IPS-11a (cell line): Measurements from ENCODE around the gene ZSCAN30.
A peak's percentile ranks its signal among the peaks of the same experiment; 100 is the strongest.

Source experiments
- H3K4me3 ChIP-seq: one replicate; pipeline ENCODE4 v1.5.1; 2013; ENCODE audit warnings: low read depth, low read length, control low read depth

The ZSCAN30 gene

DNA sequence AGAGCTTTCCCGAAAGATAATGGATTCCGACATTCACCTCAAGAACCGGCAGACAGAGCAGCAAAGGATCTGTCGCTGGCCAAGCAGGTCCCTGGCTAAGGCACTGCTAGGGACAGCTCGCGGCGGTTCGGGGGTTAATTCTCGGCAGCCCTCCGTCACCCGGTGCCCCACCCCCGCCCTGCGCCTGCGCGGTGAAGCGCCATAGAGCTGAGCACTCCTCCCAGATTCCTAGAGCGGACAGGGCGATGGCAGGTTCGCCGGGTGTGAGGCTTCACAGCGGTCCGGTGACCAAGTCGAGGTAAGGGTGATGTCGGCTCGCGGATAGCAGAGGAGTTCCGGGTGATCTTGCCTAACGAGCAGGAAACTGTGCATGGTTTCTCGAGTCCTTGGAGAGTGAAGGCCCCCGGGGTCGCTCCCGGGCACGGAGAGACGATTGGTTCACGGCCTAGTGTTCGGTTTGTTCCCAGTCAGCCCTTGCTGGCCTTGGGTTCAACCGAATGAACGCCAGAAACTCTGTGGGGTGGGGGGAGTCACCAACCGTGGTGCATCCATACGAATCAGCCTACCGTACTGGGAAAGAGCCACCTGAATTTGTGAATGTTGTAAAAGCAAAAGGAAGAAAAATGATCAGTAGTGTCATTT, at the start of gene ZSCAN30:
ZSCAN30 (minus strand) TSS at position 136 of the 642 bp plus-strand sequence. CDS start 25,877 bp downstream, outside the sequence.
- peak within 1 kb of the TSS; percentile 83 for H3K4me3 ChIP-seq

DNA sequence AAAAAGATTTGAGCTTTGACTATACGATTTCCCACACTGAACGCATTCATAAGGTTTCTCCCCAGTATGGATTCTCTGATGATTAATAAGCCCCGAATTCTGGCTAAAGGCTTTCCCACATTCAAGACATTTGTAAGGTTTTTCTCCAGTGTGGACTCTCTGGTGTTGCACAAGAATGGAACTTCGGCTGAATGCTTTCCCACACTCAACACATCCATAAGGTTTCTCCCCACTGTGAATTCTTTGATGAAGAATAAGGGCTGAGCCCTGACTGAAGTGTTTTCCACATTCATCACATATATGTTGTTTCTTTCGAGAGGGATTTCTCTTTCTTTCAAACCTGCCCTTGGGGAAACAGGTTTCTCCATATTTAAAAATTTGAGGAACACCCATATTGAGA, 47.3 kb upstream of the ZSCAN30 start:
- no peak overlapping the region for H3K4me3 ChIP-seq

DNA sequence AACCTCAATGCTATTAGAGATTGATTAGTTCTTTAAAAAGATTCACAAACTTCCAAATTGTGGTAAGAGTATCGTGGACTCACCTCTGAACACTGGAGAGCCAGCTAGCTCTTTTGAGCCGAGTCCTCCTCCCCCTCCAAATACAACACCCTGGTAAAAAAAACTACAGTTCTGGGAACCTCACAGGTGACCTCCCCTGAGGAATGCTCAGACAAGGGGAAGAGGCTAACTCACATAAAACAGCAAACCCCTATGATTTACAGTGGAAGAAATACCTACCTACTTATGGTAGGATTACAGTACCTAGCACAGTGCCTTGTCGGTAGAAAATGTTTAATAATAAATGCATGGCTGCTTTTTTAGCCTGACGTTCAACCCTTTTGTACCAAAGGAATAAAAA, 45.8 kb upstream of the ZSCAN30 start:
- no peak overlapping the region for H3K4me3 ChIP-seq

DNA sequence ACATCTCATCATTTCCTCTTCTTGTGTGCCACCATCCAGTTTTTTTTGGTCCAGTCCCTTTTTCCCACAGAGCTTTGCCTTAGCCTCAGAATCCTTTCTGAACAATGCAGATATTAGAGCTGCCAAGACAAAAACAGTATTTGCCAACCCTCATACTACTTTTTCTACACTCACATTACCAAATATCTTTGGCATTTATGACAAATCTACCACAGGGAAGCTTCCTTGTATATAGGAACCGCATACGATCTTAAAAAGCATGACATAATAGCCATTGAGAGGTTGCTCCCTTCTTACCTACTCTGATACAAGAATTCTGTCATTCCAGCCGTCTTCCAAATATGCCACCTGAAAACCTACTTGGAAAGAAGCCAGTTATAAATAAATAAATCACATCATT, 44.8 kb upstream of the ZSCAN30 start:
- no peak overlapping the region for H3K4me3 ChIP-seq

DNA sequence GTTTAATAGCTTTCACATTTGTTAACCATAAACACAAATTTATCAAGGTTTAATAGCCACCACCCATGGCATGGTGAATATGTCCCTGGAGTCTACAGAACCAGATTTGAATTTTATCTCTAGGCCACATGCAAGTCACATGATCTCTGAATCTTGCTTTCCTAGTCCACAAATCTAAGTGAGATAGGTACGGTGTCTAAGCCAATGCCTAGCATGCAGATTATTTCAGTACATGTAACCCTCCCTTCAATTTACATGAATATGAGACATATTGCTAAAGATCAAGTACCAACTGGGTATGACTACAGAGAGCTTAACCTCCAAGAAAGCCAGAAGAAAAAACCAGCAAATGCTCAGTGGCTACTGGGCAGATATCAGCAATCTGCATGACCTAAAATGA, 44.2 kb upstream of the ZSCAN30 start:
- no peak overlapping the region for H3K4me3 ChIP-seq

DNA sequence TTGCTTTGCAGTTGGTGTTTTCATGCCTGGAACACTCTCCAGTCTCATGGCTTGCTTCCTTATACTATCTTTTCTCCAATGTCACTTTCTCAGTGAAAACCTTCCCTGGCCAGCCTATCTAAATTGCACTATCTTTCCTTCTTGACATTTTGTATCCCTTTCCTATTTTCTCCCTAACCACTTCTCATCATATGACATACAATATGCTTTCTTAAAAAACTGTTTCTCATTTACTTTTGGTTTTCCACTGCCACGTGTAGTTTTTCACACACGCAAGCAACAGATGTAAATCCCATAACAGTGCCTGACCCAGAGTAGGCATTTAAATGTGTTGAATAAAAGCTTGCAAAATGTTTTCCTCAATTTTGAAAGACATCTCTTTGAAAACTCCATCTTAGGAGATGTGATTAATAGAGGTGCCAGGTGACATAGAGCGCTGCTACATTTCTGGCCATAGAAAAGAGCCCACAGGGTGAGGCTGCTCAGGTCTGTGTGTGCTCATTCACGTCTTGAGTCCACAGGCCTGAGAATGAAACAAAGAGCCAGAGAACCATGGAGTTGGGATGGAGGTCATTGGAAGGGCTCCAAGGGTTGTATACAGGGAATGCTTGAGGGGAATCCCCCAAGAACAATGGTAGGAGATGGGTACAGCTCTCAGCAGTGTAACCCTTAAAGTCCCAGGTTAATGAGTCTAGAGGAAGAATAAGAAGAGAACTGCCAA, 41.5 kb upstream of the ZSCAN30 start:
- no peak overlapping the region for H3K4me3 ChIP-seq

DNA sequence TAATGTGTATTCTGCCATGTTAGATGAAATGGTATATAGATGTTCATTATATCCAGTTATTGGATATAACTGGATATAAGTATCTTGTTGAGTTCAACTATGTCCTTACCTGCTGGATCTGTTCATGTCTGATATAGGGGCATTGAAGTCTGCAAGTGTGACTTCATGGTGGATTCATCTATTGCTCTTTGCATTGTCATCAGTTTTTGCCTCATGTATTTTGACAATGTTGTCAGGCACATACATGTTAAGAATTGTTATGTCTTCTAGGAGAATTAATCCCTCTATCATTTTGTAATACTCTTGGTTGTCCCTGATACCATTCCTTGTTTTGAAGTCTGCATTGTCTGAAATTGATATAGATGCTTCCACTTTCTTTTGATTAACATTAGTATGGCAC, 38.8 kb upstream of the ZSCAN30 start:
- no peak overlapping the region for H3K4me3 ChIP-seq

DNA sequence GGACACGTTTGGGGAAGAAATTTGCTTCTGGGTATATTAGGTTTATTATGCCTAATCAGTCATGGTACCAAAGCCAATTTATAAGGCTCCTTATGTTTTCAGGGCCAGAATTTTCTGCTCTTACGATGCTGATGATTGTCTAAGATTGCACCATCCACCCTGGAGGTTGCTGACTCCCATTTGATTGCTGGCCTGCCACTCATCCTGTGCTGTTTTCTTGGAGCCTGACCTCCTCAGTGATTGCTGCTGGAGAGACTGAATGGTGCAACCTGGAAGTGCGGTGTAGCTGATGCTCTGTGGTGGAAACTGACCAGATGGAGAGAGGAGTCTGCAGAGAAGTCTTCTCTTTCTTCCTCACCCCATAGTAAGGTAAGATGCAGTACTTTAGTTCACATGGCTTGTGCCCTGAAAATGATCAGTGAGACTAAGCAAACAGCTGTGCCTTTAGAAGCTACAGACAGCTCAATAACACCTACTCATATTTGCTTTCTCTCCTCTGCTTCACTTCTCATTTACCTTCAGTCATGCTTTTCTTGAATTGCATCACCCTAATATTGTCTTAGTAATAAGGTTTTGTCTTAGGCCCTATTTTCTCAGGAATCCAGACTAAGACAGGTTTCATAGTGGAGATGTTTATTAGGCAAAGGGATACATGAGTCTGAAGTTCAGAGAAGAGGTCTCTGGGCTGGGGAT, 36.8 kb upstream of the ZSCAN30 start:
- no peak overlapping the region for H3K4me3 ChIP-seq

DNA sequence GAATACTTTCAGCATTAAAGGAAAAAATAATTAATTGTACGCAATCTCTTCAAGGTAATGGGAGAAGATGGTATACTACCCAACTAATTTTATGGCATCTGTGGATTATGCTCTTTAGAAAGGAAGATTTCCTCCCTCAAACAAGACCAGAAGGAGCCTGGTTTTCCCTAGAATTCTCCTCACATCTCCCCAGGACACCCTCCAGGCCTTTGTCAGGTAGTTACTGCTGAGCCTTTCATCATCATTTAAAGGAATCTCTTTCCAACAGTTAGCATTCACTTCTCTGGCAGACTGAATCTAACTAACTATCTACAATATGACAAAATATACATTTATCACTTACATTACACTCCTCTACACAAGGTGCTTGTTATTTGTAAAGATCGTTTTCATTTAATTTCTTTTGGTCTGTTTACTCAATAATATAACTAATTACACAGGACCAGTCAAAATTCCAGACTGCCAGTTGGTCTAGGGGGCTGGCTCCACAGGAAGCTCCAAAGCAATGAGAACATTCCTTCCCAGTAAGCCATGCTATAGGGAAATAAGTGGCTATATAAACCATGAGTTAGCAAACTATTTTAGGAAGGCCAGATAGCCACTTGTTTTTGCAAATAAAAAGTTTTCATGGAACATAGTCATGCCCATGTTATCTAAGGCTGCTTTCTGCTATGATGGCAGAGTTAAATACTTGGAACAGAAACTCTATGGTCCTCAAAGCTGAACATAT, 35.1 kb upstream of the ZSCAN30 start:
- H3K4me3 ChIP-seq, result no peak overlapping the region

DNA sequence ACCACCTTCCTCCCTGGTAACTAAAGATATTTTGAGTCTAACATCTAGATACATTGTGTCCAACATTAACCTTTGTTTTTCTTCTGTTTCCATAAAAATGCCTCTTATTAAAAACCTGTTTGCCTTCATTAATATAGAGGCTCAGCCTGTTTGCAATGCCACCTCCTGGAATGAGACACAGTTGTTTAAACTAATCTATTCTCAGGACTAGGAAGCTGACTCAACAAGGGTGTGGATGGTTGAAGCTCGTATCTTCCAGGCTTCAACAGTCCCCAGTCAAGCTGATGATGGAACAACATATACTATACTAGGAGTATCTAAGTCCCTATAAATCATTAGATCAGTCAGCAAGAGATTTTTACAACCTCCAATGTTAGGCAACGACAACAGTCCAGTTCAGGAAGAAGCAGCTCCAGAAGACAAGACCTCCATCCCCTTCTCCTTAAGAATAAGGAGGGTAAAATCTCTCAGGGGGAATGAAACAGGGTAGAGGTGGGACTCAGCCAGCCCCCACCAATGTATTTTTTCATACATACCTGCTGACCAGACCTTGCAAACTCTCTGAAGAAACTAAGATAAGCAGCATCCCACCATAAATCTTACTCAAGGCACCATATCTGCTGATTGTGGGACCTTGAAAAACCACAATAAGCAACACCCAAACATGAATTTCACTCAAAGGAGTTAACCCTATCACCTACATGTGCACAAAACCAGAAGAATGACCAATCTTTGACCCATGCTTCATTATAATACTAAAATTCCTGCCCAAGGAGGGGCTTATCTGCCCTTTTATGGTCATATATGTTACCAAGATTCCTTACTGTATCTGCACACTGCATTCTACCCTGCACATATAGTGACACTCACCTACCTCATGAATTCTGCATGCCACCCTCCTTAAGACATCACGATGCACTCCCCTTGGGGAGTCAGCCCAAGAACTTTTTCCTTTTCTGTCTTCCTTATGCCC, 32.7 kb upstream of the ZSCAN30 start:
- no peak overlapping the region for H3K4me3 ChIP-seq

DNA sequence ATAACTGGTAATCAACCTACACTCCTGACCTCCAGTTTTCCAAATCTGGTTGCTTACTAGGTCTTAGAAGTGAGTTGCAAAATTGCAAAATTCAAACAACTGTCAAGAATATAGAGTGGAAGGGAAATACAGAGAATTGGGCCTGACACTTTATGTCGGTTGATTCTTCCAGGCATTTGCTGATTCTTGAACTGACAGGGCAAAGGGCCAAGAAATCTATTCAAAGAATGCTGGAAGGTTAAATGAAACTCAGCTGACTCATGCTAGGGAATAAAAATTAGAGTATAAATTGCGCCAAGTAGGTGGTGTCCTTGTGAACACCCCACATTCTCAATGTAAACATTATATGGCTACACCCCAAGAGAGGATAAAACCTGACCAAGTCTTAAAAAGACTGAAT, 21.5 kb upstream of the ZSCAN30 start:
- H3K4me3 ChIP-seq, result no peak overlapping the region

DNA sequence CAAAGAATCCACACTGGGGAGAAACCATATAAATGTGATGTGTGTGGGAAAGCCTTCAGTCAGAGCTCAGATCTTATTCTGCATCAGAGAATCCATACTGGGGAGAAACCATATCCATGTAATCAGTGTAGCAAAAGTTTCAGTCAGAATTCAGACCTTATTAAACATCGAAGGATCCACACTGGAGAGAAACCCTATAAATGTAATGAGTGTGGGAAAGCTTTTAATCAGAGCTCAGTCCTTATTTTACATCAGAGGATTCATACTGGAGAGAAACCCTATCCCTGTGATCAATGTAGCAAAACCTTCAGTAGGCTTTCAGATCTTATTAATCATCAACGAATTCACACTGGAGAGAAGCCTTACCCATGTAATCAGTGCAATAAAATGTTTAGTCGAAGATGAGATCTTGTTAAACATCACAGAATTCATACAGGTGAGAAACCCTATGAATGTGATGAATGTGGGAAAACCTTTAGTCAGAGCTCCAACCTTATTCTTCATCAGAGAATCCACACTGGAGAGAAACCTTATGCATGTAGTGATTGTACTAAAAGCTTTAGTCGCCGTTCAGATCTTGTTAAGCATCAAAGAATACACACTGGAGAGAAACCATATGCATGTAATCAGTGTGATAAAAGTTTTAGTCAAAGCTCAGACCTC, 16.7 kb upstream of the ZSCAN30 start:
- H3K4me3 ChIP-seq, result no peak overlapping the region

DNA sequence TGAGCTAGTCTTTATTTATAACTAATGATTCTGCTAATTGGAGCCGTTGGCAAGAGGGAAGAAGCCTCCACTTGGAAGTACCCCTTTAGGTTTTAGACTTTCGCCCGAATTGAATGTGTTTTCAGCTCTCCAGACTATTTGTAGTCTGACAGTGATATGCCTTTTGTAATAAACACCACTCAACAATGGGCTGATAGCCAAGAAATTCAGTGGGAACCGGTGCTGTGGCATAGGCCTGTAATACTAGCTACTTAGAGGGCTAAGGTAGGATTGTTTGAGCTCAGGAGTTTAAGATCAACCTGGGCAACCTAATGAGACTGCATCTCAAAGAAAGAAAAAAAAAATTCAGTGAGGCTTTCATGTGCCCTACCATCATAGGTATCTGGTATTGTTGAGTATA, 13.6 kb upstream of the ZSCAN30 start:
- H3K4me3 ChIP-seq, result no peak overlapping the region

DNA sequence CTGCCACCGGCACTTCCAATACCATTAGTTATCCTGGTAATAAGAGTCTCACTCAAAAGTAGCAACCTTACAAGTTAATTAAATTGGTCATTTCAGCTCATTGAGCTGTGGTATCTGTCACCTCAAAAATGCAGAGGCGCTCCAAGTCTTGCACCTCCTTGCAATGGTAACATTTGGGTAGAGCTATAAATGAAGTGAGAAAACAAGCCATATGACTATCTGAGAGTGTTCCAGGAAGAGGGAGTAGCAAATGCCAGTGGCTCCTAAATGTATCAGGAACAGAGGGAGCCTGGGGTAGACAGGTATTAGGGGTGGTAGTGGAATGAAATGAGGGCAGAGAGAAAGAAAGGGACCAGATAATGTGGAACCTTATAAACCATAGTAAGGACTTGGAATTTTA, 6.0 kb upstream of the ZSCAN30 start:
- H3K4me3 ChIP-seq, result no peak overlapping the region

DNA sequence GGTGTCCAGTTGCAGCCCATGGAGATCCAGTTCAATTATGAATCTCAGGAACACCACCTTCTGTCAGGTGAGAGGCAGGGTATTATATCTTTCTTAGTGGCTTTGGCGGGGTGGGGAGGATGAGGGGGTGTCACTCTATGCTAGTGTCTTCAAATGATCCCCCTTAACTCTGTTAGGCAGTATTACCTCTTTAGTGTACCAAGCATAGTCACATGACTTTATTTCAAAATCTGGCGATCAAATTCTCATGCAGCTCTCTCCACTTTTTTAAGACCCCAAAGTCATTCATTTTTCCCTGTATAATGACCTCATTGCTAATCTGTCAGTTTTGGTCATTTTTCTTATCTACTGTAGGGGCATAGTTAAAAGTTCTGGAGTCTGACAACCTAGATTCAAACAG, 1.1 kb upstream of the ZSCAN30 start:
- H3K4me3 ChIP-seq, result peak overlapping the region; percentile 83

DNA sequence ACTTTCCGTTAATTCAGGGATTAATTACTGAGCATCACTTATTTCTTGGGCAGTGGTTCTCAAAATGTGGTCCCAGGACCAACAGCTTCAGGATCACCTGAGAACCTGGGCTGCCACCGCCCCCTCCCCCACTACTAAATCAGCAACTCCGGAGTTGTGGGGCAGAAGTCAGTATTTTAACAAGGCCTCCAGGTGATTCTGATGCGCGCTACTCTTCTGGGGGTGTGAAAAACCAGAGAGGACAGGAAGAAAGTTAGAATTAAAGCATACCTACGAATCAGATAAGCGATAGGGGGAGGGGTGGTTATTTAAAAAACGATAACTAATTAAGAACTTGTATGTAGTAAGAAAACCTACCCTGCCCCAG, 319 bp downstream of the ZSCAN30 start:
- H3K4me3 ChIP-seq, result peak overlapping the region; percentile 83

DNA sequence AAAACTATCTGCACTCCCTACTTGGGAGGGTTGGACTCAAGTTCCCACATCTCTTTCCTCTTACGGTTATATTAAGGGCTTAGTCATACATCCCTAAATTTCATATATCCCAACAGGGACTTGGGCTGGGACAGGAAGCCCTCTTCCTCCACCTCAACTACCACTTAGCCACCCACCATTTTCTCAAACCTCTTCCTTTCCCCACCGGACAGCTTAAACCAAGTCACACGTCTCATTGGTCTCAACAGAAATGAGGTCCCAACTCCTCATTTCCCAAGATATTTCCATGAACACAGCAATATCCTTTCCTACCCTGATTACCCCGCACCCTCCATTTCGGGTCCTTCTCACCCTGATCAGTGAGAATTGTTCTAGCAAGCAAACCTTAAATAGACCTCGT, 736 bp downstream of the ZSCAN30 start:
- H3K4me3 ChIP-seq, result peak overlapping the region; percentile 83

DNA sequence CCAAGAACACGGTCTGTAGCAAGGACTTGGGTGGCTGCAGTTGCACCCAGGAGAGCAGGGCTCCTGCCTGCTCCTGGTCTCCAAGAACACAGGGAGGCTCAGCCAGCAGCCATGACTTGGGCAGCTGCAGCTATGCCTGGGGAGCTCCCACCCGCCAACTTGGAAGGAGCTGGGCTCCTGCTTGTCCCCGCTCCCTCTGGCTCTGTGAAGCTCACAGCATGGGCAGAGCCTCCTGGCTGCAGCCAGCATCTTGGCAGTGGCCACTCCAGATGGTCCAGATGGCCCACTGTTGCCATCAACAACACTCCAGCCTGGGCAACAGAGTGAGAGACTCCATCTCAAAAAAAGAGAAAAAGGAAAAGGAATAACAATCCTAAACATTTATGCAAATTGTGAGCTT, 5.2 kb downstream of the ZSCAN30 start:
- no peak overlapping the region for H3K4me3 ChIP-seq

DNA sequence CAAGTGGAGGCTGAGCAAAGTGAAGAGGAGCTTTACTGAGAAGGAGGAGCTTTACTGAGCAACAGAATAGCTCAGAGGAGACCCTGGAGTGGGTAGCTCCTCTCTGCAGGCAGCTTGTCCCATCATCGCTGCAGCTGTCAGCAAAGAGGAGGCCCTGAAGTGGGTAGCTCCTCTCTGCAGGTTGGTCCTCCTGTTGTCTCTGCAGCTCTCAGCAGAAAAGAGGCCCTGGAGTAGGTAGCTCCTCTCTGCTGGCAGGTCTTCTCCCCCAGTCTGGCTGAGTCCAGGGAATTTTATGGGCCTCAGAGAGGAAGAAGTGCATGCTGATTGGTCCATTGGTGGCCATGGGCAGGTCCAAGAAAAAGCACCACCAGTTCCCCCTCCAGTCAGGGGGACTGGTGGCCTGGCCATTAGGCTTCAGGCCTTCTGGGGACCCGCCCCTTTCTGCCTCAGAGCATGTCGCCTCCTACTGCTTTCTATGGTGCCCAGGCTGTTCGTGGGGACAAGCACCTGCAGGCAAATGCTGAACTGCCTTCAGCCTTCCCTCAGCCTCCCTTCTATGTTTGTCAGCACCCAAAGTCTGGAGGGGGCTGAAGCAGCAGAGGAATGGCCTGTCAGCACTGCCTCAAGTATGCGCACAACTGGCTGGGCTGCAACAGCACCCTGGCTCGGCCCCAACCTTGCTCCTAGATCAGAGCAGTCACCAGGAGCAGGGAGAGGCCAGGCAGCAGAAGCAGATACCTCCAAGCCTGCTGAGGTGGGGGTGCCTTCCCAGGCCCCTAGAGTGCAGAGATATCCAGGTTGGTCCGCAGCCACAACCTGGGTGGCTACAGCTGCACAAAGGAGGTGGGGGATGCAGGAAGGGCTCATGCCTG, 5.9 kb downstream of the ZSCAN30 start:
- H3K4me3 ChIP-seq, result no peak overlapping the region
